ENCODE results near the gene CD101. TPM values are rescaled to one million over a fixed set of nuclear protein-coding genes. Genes with fewer than 3 reads are reported as not detected.

CD101 gene
- total RNA-seq, 2 donors from 2014 or later: 0.26 to 0.33 TPM

DNA sequence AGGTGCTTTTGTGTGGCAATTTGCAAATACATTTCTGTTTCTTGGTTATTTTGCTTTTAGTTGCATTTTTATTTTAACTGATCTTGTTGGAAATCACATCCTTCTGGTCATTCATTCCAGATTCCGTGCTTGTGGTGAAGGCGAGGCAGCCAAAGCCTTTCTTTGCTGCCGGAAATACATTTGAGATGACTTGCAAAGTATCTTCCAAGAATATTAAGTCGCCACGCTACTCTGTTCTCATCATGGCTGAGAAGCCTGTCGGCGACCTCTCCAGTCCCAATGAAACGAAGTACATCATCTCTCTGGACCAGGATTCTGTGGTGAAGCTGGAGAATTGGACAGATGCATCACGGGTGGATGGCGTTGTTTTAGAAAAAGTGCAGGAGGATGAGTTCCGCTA is 34.8 kb upstream of the CD101 start:
- Histone ChIP-seq H3K9me3 (no peaks in the 10 kb centered on the region), H3K36me3 (replicated peaks in 1 of 2; ENCODE audit: insufficient read depth in 1 of 2, low read depth in 2 of 2) (peaks cover 3 to 13% of the 10 kb centered on the region in 2 donors), H3K4me1 (peaks cover 3% of the 10 kb centered on the region), H3K27ac (no peak overlapping the region), H3K27me3 (no peaks in the 10 kb centered on the region), H3K4me3 (no peak overlapping the region)
- no peak for TF ChIP-seq POLR2A (IDR thresholded peaks at IDR 0.05)
- TF ChIP-seq, protein P1, sequence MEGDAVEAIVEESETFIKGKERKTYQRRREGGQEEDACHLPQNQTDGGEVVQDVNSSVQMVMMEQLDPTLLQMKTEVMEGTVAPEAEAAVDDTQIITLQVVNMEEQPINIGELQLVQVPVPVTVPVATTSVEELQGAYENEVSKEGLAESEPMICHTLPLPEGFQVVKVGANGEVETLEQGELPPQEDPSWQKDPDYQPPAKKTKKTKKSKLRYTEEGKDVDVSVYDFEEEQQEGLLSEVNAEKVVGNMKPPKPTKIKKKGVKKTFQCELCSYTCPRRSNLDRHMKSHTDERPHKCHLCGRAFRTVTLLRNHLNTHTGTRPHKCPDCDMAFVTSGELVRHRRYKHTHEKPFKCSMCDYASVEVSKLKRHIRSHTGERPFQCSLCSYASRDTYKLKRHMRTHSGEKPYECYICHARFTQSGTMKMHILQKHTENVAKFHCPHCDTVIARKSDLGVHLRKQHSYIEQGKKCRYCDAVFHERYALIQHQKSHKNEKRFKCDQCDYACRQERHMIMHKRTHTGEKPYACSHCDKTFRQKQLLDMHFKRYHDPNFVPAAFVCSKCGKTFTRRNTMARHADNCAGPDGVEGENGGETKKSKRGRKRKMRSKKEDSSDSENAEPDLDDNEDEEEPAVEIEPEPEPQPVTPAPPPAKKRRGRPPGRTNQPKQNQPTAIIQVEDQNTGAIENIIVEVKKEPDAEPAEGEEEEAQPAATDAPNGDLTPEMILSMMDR (IDR thresholded peaks at IDR 0.05): no peak
- 87 to 90% methylated on average over 11 of the region's 11 CpGs for WGBS, 2 donors
- DNase-seq (no peak), ATAC-seq (no peak)
- intact Hi-C loops (cut with DNase I): loop anchor here (10.0 kb wide), 1 partner anchor 78 kb away; no protein-coding TSS in a partner anchor

DNA sequence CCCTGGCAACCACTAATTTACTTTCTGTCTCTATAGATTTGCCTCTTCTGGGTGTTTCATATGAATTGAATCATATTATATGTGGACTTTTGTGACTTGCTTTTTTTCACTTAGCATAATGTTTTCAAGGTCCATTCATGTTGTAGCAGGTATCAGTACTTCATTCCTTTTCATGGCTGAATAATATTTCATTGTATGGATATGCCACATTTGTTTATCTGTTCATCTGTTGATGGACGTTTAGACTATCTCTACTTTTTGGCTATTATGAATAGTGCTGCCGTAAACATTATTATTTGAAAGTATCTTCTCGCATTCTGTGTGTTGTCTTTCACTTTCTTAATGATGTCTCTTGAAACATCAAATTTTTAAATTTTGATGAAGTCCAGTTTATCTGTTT is 32.8 kb upstream of the CD101 start:
- TF ChIP-seq, protein P1 (IDR thresholded peaks at IDR 0.05): no peak
- no peak for TF ChIP-seq POLR2A (IDR thresholded peaks at IDR 0.05)
- Histone ChIP-seq H3K27me3 (no peaks in the 10 kb centered on the region), H3K36me3 (replicated peaks in 1 of 2; ENCODE audit: insufficient read depth in 1 of 2, low read depth in 2 of 2) (peaks cover 3 to 4% of the 10 kb centered on the region in 2 donors), H3K27ac (no peak overlapping the region), H3K9me3 (no peaks in the 10 kb centered on the region), H3K4me3 (no peak overlapping the region), H3K4me1 (peaks cover 6% of the 10 kb centered on the region)
- DNase-seq (no peak), ATAC-seq (no peak)
- WGBS, 2 donors: 82 to 95% methylated on average over 3 of the region's 3 CpGs
- intact Hi-C loops (cut with DNase I): loop anchor here (10.0 kb wide), 1 partner anchor 76 kb away; no protein-coding TSS in a partner anchor

DNA sequence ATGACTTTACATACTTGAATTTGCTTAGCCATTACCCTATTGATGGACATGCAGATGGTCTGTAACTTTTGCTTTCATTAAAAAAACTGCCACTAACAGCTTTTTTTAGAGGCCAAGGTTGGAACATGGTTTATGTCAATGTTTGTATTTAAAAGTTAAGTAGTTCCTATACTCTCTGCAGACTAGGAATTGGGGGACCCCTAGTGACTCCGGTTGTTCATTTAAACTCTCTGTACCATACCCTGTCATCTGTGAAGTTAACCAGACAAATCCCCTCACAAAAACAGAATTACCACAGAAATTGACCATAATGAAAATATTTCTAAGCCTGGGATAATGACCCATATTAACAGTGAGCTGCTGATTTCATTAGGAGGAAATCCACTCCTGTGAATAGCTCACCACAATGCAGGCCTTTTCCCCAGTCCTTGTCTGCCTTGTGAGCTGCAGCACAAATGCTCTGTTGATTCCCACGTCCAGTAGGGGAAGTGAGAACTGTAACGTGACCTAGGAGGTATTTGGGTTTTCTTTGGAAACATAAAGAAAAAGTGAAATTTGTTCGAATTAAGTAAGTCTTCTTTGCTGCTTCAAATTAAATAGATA is 30.2 kb upstream of the CD101 start:
- peaks cover 3 to 5% of the 10 kb centered on the region in 2 donors for H3K36me3 ChIP-seq (replicated peaks in 1 of 2; ENCODE audit: insufficient read depth in 1 of 2, low read depth in 2 of 2)
- peaks cover 6% of the 10 kb centered on the region for H3K4me1 ChIP-seq
- no peaks in the 10 kb centered on the region for H3K9me3 ChIP-seq
- TF ChIP-seq, protein P1 (IDR thresholded peaks at IDR 0.05): no peak
- TF ChIP-seq POLR2A (IDR thresholded peaks at IDR 0.05): no peak
- H3K27me3 ChIP-seq: no peaks in the 10 kb centered on the region
- H3K4me3 ChIP-seq: no peak overlapping the region
- intact Hi-C loops (cut with DNase I): no loop called here
- WGBS, 2 donors: 64 to 73% methylated on average over 4 of the region's 4 CpGs
- DNase-seq (no peak), ATAC-seq (no peak)
- no peak overlapping the region for H3K27ac ChIP-seq

DNA sequence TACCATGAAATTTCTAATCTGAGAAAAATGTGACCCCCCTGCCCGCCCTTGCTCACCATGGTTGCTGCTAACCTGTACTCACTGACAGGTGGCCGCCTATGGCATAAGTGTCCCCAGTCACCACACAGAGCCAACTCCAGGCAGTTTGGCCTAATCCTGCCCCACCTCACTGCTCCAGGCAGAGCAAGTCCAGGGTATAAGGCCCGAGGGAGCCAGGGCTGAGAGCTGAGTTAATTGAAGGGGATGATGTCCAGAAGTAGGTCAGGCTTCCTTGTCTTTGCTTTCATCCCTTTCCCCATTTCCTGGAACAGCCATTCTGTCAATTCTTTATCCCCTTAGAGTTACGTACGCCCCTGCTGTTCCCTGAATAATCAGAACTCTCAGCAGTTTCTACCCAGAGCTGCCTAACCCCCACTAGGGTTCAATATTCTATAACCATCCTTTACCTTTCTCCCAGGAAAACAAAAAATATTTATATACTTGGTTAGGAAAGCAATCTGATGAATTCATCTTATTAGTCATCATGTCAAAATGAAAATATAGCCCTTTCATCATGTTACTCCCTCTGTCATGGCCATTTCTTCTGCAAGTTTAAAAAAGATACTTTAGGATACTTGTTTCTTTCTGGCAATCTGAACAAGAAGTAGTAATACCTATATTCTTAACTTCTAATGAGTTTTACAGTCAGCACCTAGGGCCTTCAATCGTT is 29.4 kb upstream of the CD101 start:
- Histone ChIP-seq H3K9me3 (no peaks in the 10 kb centered on the region), H3K4me1 (peaks cover 6% of the 10 kb centered on the region), H3K27me3 (no peaks in the 10 kb centered on the region), H3K4me3 (no peak overlapping the region), H3K27ac (peak overlapping the region in 1 of 4 donors; percentile 45), H3K36me3 (replicated peaks in 1 of 2; ENCODE audit: insufficient read depth in 1 of 2, low read depth in 2 of 2) (peaks cover 0 to 5% of the 10 kb centered on the region in 2 donors)
- ATAC-seq (no peak), DNase-seq (no peak)
- intact Hi-C loops (cut with DNase I): no loop called here
- WGBS, 2 donors: 87 to 88% methylated on average over 6 of the region's 6 CpGs
- no peak for TF ChIP-seq POLR2A (IDR thresholded peaks at IDR 0.05)
- TF ChIP-seq, protein P1 (IDR thresholded peaks at IDR 0.05): no peak

Data from body of pancreas (tissue), 4 donors.